ENCODE results near the gene ATXN10. TPM values are rescaled to one million over a fixed set of nuclear protein-coding genes. Genes with fewer than 3 reads are reported as not detected.

The ATXN10 gene
- total RNA-seq, 1 donor from 2014 or later, result 138 TPM

GRCh38 chr22:45731041-45731797 lies 59.6 kb downstream of the ATXN10 start:
- ATAC-seq (no peak), DNase-seq (ENCODE audit: missing footprints) (no peak)
- intact Hi-C loops (cut with DNase I), result no loop called here

DNA sequence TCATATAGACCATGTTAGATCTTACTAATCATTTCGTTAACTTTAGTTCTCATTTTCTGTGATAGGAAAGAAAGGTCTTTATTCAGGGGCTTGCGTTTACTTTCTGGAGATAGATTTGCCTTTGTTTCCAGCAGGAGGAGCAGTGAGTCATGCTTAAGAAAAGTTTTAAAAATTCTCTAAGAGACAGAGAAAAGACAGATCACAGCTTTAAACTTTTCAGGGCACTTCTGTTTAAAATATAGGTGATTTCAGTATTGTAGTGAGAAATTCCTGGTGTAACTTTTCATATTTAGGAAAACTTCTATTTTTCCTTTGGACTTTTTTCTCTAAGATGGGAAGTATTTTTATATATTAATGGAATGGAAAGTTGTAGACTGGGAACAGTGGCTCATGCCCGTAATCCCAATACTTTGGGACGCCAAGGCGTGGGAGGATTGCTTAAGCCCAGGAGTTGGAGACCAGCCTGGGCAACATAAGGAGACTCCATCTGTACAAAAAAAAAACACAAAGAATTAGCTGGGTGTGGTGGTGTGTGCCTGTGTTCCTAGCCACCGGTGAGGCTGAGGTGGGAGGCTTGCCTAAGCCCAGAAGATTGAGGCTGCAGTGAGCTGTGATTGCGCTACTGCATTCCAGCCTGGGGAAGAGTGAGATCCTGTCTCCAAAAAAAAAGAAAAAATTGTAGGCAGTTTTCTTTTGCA lies 60.3 kb downstream of the ATXN10 start:
- DNase-seq (ENCODE audit: missing footprints), result no peak
- ATAC-seq, result no peak
- intact Hi-C loops (cut with DNase I), result no loop called here

- DNase-seq (ENCODE audit: missing footprints), result no peak
- intact Hi-C loops (cut with DNase I), result no loop called here
- no peak for ATAC-seq
Observed at GRCh38 chr22:45735273-45735672, 63.6 kb downstream of the ATXN10 start.

DNA sequence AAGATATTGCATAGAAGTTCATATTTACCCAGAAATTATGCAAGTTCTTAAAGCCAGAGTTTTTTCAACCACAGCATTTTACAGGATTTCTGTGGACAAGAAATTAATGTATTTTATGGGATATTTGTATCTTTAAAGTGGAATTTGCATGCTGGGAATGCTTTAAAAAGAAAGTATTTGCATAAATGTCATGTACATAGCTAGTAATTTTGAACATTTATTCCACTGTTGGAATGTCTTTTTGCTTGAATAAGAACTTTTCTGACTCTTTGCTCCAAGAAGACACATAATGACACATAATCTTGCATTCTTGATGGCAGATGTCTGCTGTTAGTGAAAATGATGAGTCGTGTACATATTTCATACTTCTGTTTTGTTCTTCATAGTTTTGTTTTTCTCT lies 66.6 kb downstream of the ATXN10 start:
- DNase-seq (ENCODE audit: missing footprints) (no peak), ATAC-seq (no peak)
- intact Hi-C loops (cut with DNase I), result no loop called here

DNA sequence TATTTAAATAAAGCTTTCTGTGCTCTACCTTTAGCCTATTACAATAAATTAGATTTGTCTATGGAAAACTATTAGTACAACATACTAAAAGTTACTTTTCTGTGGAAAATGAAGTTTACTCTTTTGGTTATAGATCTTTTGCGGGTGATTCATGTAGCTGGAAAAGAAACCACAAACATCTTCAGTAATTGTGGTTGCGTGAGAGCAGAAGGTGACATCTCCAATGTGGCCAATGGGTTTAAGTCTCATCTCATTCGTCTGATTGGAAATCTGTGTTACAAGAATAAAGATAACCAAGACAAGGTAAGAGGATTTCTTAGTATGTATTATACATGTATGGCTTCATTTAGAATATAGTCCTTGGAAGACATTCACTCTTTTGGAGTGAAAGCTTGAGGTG lies 68.6 kb downstream of the ATXN10 start:
- ATAC-seq, result no peak
- no peak for DNase-seq (ENCODE audit: missing footprints)
- intact Hi-C loops (cut with DNase I), result no loop called here

DNA sequence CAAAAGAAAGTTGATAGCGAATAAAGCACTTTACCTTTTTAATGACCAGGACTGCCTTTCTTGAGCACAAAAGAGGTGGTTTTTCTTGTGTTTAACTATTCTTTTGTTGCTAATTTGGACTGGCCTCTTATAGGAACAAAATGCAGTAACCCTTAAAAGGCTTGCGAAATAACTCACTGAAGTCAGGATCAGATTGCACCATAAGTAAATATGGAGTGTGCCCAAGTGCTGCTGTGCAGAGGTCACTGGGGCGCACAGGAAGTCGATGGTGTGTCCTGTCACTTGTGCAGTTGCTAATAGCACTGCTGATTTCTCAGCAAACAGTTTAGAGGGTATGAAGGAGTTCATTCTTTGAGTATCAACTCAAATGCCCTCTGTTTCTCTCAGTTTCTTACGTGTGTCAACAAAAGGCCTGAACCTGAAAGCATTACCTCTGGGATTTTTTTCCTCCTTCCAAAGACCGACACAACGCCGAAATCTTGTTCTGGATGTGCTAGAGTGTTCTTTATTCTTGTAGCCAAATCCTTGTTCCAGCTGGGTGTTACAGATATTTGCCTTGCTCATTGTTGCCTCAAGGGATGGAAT lies 71.3 kb downstream of the ATXN10 start:
- no peak for DNase-seq (ENCODE audit: missing footprints)
- peak; percentile 44 for ATAC-seq
- intact Hi-C loops (cut with DNase I), result no loop called here

GRCh38 chr22:45743687-45744086 lies 72.1 kb downstream of the ATXN10 start:
- DNase-seq (ENCODE audit: missing footprints), result no peak
- intact Hi-C loops (cut with DNase I), result no loop called here
- no peak for ATAC-seq

GRCh38 chr22:45744442-45744841 lies 72.8 kb downstream of the ATXN10 start:
- ATAC-seq, result no peak
- DNase-seq (ENCODE audit: missing footprints), result no peak
- intact Hi-C loops (cut with DNase I), result no loop called here

- ATAC-seq, result no peak
- no peak for DNase-seq (ENCODE audit: missing footprints)
- intact Hi-C loops (cut with DNase I), result no loop called here
Observed at GRCh38 chr22:45750626-45751025, 79.0 kb downstream of the ATXN10 start.

DNA sequence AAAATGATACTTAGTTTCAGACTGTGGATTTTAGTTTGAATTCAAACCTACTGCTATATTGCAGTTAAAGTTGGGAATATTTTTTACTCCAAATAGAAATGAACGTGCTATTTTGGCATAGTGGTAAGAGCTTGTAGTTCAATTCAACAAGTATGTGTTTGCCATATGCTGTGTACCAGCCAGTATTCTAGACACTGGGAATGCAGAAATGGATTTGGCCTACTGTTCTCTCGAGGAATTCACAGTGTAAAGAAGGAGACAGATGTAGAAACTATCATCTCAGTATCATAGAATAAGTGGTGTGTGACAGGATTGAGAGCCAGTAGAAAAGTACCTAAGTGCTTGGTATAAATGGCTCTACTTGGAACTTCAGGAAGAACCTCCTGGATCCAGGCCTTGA lies 80.4 kb downstream of the ATXN10 start:
- intact Hi-C loops (cut with DNase I), result no loop called here

GRCh38 chr22:45754822-45755221 lies 83.2 kb downstream of the ATXN10 start:
- intact Hi-C loops (cut with DNase I), result no loop called here
- DNase-seq (ENCODE audit: missing footprints), result no peak
- peak; percentile 12 for ATAC-seq

More for the DNA sequence above, 80.4 kb downstream of the ATXN10 start:
- DNase-seq (ENCODE audit: missing footprints) (no peak), ATAC-seq (no peak)

- ATAC-seq (no peak), DNase-seq (ENCODE audit: missing footprints) (no peak)
- intact Hi-C loops (cut with DNase I), result no loop called here
Observed at GRCh38 chr22:45756558-45756957, 84.9 kb downstream of the ATXN10 start.

DNA sequence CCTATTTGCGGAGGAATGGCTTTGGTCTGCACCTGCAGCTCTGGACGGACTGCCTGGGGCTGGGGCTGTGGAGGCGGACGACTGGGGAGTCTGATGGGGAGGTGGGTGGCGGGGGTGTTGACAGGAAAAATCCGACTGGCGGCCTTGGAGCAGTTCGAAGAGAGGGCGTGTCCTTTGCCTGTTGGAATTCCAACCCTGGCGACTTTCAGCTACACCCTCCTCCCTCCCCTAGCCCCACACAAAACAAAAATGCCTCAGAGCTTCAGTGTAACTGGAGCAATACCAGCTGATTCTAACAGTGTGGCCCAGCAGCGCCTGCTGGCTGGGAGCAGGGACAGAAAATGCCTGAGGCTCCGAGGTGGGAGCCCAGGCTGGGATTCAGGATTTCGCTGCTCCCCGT lies 85.4 kb downstream of the ATXN10 start:
- peak; percentile 87 for ATAC-seq
- DNase-seq (ENCODE audit: missing footprints), result no peak
- intact Hi-C loops (cut with DNase I), result no loop called here

DNA sequence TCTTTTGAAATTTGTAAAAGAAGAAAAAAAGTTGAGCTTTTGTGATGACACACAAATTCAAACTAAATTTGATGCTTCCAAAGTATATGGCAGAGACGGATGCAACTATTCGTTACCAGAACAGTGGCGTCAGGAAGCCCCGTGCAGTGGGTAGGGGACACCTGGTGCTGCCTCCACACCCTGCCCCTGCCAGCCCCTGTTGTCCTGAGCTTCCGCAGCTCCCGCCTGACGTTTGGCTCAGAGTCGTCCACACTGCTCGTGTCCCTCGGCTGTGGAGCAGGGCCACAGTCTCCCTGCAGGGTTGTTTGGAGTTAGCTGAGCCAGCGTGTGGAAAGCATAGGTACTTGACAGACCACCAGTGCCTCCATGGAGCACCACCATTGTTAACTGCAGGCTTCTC lies 86.3 kb downstream of the ATXN10 start:
- ATAC-seq (no peak), DNase-seq (ENCODE audit: missing footprints) (no peak)
- intact Hi-C loops (cut with DNase I), result no loop called here

- DNase-seq (ENCODE audit: missing footprints), result no peak
- intact Hi-C loops (cut with DNase I), result no loop called here
- no peak for ATAC-seq
Observed at GRCh38 chr22:45758603-45759002, 87.0 kb downstream of the ATXN10 start.

GRCh38 chr22:45760682-45761081 lies 89.0 kb downstream of the ATXN10 start:
- ATAC-seq (no peak), DNase-seq (ENCODE audit: missing footprints) (no peak)
- intact Hi-C loops (cut with DNase I), result no loop called here

DNA sequence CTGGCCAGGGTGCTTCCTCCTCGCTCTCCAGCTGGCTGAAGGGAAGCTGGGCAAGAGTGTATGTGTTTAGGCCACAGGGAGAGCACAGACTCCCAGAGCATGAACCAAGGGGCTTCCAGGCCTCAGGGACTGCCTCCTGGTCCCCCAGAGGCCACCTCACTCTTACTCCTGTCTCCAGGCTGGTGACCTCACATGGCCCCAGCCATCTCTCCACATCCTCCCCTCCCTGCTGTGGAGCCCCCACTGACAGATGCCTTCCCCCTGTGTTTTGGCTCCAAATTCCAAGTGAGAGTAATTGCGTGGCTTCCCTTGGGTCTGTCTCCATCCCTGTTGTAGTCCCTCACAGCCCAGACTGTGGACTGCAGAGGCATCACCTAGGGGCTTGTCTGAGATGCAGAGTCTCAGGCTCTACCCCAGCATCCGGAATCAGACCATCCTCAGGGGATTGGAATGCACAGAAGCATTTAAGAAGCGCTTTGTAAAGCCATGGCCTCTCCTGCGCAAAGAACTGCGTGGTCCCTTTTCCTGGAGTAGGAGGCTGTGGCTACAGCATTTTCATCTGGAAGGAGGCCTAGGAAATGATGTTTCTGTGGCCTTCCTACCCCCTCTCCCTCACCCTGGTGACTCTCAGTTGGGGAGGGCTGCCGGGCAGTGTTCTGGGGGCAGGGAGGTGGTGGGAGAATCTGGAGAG lies 91.1 kb downstream of the ATXN10 start:
- no peak for ATAC-seq
- intact Hi-C loops (cut with DNase I), result no loop called here
- DNase-seq (ENCODE audit: missing footprints), result no peak

- DNase-seq (ENCODE audit: missing footprints), result no peak
- intact Hi-C loops (cut with DNase I), result no loop called here
Observed at GRCh38 chr22:45763236-45763624, 91.6 kb downstream of the ATXN10 start.

GRCh38 chr22:45768490-45768889 lies 96.9 kb downstream of the ATXN10 start:
- ATAC-seq (no peak), DNase-seq (ENCODE audit: missing footprints) (no peak)
- intact Hi-C loops (cut with DNase I), result no loop called here

More at GRCh38 chr22:45763236-45763624, 91.6 kb downstream of the ATXN10 start:
- peak; percentile 28 for ATAC-seq
